ENCODE data around the gene CPXM2.

CPXM2 gene

DNA sequence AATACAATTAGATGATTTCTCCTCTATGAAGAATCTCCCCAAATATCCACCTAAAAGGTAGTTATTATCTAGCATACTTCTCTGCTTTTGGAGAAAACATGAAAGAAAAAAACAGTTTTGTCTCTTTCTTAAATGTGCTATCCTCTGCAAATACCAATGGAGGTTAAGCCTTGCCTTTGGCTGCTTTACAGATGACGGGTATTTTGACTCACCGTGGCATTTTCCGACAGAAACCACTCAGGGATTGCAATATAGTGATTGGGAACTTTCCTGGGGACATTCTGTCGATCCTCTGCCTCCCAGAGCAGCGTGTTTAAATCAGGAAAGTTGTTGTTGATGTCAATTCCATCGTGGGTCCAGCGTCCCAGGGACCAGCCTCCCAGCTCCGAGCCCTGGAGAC is 124.8 kb downstream of the CPXM2 start:
- TF ChIP-seq, protein P1, sequence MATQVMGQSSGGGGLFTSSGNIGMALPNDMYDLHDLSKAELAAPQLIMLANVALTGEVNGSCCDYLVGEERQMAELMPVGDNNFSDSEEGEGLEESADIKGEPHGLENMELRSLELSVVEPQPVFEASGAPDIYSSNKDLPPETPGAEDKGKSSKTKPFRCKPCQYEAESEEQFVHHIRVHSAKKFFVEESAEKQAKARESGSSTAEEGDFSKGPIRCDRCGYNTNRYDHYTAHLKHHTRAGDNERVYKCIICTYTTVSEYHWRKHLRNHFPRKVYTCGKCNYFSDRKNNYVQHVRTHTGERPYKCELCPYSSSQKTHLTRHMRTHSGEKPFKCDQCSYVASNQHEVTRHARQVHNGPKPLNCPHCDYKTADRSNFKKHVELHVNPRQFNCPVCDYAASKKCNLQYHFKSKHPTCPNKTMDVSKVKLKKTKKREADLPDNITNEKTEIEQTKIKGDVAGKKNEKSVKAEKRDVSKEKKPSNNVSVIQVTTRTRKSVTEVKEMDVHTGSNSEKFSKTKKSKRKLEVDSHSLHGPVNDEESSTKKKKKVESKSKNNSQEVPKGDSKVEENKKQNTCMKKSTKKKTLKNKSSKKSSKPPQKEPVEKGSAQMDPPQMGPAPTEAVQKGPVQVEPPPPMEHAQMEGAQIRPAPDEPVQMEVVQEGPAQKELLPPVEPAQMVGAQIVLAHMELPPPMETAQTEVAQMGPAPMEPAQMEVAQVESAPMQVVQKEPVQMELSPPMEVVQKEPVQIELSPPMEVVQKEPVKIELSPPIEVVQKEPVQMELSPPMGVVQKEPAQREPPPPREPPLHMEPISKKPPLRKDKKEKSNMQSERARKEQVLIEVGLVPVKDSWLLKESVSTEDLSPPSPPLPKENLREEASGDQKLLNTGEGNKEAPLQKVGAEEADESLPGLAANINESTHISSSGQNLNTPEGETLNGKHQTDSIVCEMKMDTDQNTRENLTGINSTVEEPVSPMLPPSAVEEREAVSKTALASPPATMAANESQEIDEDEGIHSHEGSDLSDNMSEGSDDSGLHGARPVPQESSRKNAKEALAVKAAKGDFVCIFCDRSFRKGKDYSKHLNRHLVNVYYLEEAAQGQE (IDR thresholded peaks at IDR 0.05; ENCODE audit: insufficient replicate concordance, low read depth): no peak
- TF ChIP-seq POLR2AphosphoS5 (IDR thresholded peaks at IDR 0.05; ENCODE audit: low read depth) (no peak), SPI1 (IDR thresholded peaks at IDR 0.05; ENCODE audit: borderline replicate concordance, low read depth) (no peak), GABPA (IDR thresholded peaks at IDR 0.05; ENCODE audit: low read depth) (no peak)
- H3K27ac ChIP-seq (replicated peaks): no peak overlapping the region
- H3K27me3 ChIP-seq (ENCODE audit: insufficient read depth, poor library complexity, severe bottlenecking): peaks cover 3% of the 10 kb centered on the region
- no peak overlapping the region for H3K4me3 ChIP-seq (replicated peaks; ENCODE audit: insufficient read depth, low read length)
- no peak for DNase-seq (ENCODE audit: low read depth in 1 of 2, low spot score in 1 of 2)

DNA sequence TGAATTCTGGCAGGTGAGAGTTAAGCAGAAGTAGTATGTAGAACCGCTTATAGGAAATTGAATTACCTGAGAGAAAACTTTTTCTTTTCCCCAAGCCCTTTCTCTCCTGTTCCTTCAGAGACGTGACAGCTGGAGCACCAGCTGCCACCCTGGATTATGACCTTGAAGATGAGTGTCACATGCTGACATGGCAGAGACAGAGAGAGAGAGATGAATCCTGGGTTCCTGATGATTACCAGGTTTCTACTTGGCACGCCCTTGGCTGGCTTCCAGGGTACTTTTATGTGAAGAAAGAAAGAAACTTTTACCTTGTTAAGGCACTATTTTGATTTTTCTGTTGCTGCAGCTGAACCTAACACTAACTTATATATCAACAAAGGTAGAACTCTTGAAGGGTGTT is 125.6 kb downstream of the CPXM2 start:
- no peak for DNase-seq (ENCODE audit: low read depth in 1 of 2, low spot score in 1 of 2)
- no peak overlapping the region for H3K4me3 ChIP-seq (replicated peaks; ENCODE audit: insufficient read depth, low read length)
- no peak overlapping the region for H3K27ac ChIP-seq (replicated peaks)
- peaks cover 3% of the 10 kb centered on the region for H3K27me3 ChIP-seq (ENCODE audit: insufficient read depth, poor library complexity, severe bottlenecking)
- TF ChIP-seq SPI1 (IDR thresholded peaks at IDR 0.05; ENCODE audit: borderline replicate concordance, low read depth) (no peak), GABPA (IDR thresholded peaks at IDR 0.05; ENCODE audit: low read depth) (no peak), POLR2AphosphoS5 (IDR thresholded peaks at IDR 0.05; ENCODE audit: low read depth) (no peak)
- TF ChIP-seq, protein P2, sequence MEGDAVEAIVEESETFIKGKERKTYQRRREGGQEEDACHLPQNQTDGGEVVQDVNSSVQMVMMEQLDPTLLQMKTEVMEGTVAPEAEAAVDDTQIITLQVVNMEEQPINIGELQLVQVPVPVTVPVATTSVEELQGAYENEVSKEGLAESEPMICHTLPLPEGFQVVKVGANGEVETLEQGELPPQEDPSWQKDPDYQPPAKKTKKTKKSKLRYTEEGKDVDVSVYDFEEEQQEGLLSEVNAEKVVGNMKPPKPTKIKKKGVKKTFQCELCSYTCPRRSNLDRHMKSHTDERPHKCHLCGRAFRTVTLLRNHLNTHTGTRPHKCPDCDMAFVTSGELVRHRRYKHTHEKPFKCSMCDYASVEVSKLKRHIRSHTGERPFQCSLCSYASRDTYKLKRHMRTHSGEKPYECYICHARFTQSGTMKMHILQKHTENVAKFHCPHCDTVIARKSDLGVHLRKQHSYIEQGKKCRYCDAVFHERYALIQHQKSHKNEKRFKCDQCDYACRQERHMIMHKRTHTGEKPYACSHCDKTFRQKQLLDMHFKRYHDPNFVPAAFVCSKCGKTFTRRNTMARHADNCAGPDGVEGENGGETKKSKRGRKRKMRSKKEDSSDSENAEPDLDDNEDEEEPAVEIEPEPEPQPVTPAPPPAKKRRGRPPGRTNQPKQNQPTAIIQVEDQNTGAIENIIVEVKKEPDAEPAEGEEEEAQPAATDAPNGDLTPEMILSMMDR (IDR thresholded peaks at IDR 0.05; ENCODE audit: insufficient read depth, low read length): no peak
- TF ChIP-seq, protein P1 (IDR thresholded peaks at IDR 0.05; ENCODE audit: insufficient replicate concordance, low read depth): no peak

DNA sequence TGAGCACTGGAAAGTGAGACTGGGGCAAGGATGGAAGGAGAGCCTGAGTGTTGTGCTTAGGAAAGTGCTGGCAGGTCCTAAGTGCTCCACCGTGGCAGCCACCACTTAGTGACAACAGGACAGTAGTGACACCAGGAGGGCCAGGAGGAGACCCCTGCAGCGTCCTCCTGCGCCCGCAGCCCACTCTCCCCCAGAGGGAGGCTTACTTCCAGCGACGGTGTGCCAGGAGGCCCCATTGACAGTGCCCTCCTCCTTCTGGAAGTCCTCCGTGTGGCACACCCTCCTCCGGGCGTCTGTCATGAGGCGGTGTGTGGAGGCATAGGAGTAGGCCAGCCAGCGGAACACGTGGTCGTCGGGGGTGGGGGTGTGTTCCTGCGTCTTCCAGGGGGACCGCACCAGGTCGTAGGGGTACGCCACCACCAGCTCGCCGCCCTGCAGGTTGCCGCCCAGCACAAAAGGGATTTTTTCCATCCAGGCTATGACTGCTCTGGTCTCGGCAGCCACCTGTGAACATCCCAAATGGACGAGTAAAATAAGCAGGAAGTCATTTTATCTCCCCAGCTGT is 129.9 kb downstream of the CPXM2 start:
- Histone ChIP-seq H3K27me3 (ENCODE audit: insufficient read depth, poor library complexity, severe bottlenecking) (peaks cover 3% of the 10 kb centered on the region), H3K27ac (replicated peaks) (no peak overlapping the region), H3K4me3 (replicated peaks; ENCODE audit: insufficient read depth, low read length) (no peak overlapping the region)
- no peak for DNase-seq (ENCODE audit: low read depth in 1 of 2, low spot score in 1 of 2)
- TF ChIP-seq GABPA (IDR thresholded peaks at IDR 0.05; ENCODE audit: low read depth) (no peak), SPI1 (IDR thresholded peaks at IDR 0.05; ENCODE audit: borderline replicate concordance, low read depth) (no peak), POLR2AphosphoS5 (IDR thresholded peaks at IDR 0.05; ENCODE audit: low read depth) (no peak)
- TF ChIP-seq, protein P2 (IDR thresholded peaks at IDR 0.05; ENCODE audit: insufficient read depth, low read length): no peak
- TF ChIP-seq, protein P1 (IDR thresholded peaks at IDR 0.05; ENCODE audit: insufficient replicate concordance, low read depth): no peak
